Pancreas (tissue), 10 donors: ENCODE data around the gene DOK4. TPM values are rescaled to one million over a fixed set of nuclear protein-coding genes. Genes with fewer than 3 reads are reported as not detected.

Experiments
- ATAC-seq, 4 donors: fragments of 200-7000 bp; cut with Tn5 transposase; one replicate each; pipeline versions ENCODE4 v1.8.0 to v1.9.1; 2020; ENCODE audit warnings: mild to moderate bottlenecking in 4 of 4, moderate library complexity in 4 of 4
- DNase-seq, 6 donors: peaks; one replicate each; pipeline ENCODE4 v3.0.0-alpha.2; 2020
- FAIRE-seq: peaks from 2 replicates; lab custom pipeline; 2012; peaks lifted over from hg19 to GRCh38; lab: Jason Lieb, UNC
- H3K27ac ChIP-seq, 4 donors: fragments of 200-600 bp; sonication (generic); 1 replicate in 3 of 4; 2 replicates in 1 of 4; pipeline versions ENCODE4 v1.5.0 to v1.8.0; 2020
- H3K27me3 ChIP-seq, 4 donors: fragments of 200-600 bp; one replicate each; pipeline ENCODE4 v1.8.0; 2021
- H3K36me3 ChIP-seq, 3 donors: fragments of 200-600 bp; sonication (generic) in 1 of 3; one replicate each; pipeline versions ENCODE4 v1.5.0 to v1.8.0; 2020 to 2021
- H3K4me1 ChIP-seq, 3 donors: fragments of 200-600 bp; one replicate each; pipeline ENCODE4 v1.8.0; 2021
- H3K4me3 ChIP-seq, 4 donors: fragments of 200-600 bp; sonication (generic) in 2 of 4; one replicate each; pipeline versions ENCODE4 v1.5.0 to v1.8.0; 2020 to 2021
- H3K9me3 ChIP-seq, 4 donors: fragments of 200-600 bp; one replicate each; pipeline ENCODE4 v1.8.0; 2021
- CTCF ChIP-seq, 4 donors: fragments of 200-600 bp; sonication (generic) in 3 of 4; IDR thresholded peaks; one replicate each; pipeline versions ENCODE4 v1.5.0 to v1.8.0; 2021; ENCODE audit warnings: antibody characterized with exemption in 4 of 4
- WGBS, 2 donors: extraction: QIAGEN DNeasy Blood & Tissue Kit; methylation state at CpG; one replicate each; pipeline ENCODE4 v1.1.7; 2013; 5-methylcytosine and 5-hydroxymethylcytosine counted together
- intact Hi-C, 3 donors: fragments of 100-400 bp; cut with DNase I; formaldehyde crosslinking; loops; one replicate each; pipeline versions ENCODE4 v1.11.1 to v1.14.2; 2022
- polyA plus RNA-seq, 2 donors: library from polyadenylated mRNA; stranded (reverse); fragments of 200-250 nt; gene quantifications; one replicate each; pipeline ENCODE4 v1.2.3, GENCODE V29; 2013
- total RNA-seq, 6 donors: library from RNA; stranded (reverse); fragmentation: NEBNext Ultra II Directional in 4 of 6; extraction: Animal tissue kit (Norgen Biotek cat#: 25700) in 4 of 6; gene quantifications; one replicate each; pipeline versions ENCODE4 v1.2.1 to v1.2.4, GENCODE V29; 2021 to 2023
- donor health status: healthy with polysubstance abuse.
- donor health status: DM: no; HTN: no; CAD: no; lungs with moderate emphysema.
- donor health status: DM: no; HTN: no; CAD: no.
- donor health status: control.
- donor health status: control.
- donor health status: Bipolar disorder and iron deficiency.
- donor health status: DM: yes; HTN: yes; CAD: no.
- donor health status: DM: no; HTN: no; CAD: no.
- donor health status: DM: no; HTN: no; CAD: no.
- donor health status: DM: yes; HTN: yes; CAD: no.

The DOK4 gene
- total and polyA plus RNA-seq, 8 donors = 9.2 to 26.4 (median 15.5) TPM

- peaks cover 24 to 34% (median 24%) of the 10 kb centered on the region in 3 donors for H3K4me1 ChIP-seq
- no peak for DNase-seq
Measured at GRCh38 chr16:57469046-57469445, 17.2 kb downstream of the DOK4 start.

GRCh38 chr16:57468346-57468745 is 17.9 kb downstream of the DOK4 start:
- H3K4me1 ChIP-seq = peaks cover 31 to 41% (median 31%) of the 10 kb centered on the region in 3 donors
- DNase-seq = no peak
- no peak overlapping the region for H3K27ac ChIP-seq
- 88% methylated on average over 2 of the region's 2 CpGs for WGBS, 2 donors
- peaks cover 2 to 65% (median 26%) of the 10 kb centered on the region in 3 donors for H3K36me3 ChIP-seq
- no peak for TF ChIP-seq CTCF (IDR thresholded peaks at IDR 0.05)
- no peak overlapping the region for H3K4me3 ChIP-seq
- ATAC-seq = no peak
- no peaks in the 10 kb centered on the region for H3K9me3 ChIP-seq
- no peak for FAIRE-seq
- intact Hi-C loops = no loop called here
- H3K27me3 ChIP-seq = no peaks in the 10 kb centered on the region

More at GRCh38 chr16:57469046-57469445, 17.2 kb downstream of the DOK4 start:
- Histone ChIP-seq H3K36me3 (peaks cover 2 to 72% (median 26%) of the 10 kb centered on the region in 3 donors), H3K9me3 (no peaks in the 10 kb centered on the region), H3K27me3 (no peaks in the 10 kb centered on the region), H3K4me3 (no peak overlapping the region), H3K27ac (no peak overlapping the region)
- intact Hi-C loops = no loop called here
- TF ChIP-seq CTCF (IDR thresholded peaks at IDR 0.05) = no peak
- FAIRE-seq (no peak), ATAC-seq (no peak)
- WGBS, 2 donors = 91 to 96% methylated on average over 11 of the region's 11 CpGs

GRCh38 chr16:57464523-57464922 is 21.8 kb downstream of the DOK4 start:
- no peak overlapping the region for H3K4me3 ChIP-seq
- H3K36me3 ChIP-seq = peaks cover 2 to 57% (median 21%) of the 10 kb centered on the region in 3 donors
- DNase-seq (no peak), ATAC-seq (no peak), FAIRE-seq (no peak)
- 86 to 87% methylated on average over 2 of the region's 2 CpGs for WGBS, 2 donors
- H3K27ac ChIP-seq = no peak overlapping the region
- H3K9me3 ChIP-seq = no peaks in the 10 kb centered on the region
- intact Hi-C loops = no loop called here
- no peaks in the 10 kb centered on the region for H3K27me3 ChIP-seq
- TF ChIP-seq CTCF (IDR thresholded peaks at IDR 0.05) = no peak
- peaks cover 10 to 13% (median 11%) of the 10 kb centered on the region in 3 donors for H3K4me1 ChIP-seq

- Histone ChIP-seq H3K36me3 (peaks cover 0 to 57% (median 19%) of the 10 kb centered on the region in 3 donors), H3K4me3 (peak overlapping the region; percentile 70 to 95 (median 77))
Measured at GRCh38 chr16:57462978-57463362, 23.3 kb downstream of the DOK4 start.

More at GRCh38 chr16:57462978-57463362, 23.3 kb downstream of the DOK4 start:
- Histone ChIP-seq H3K4me1 (peaks cover 10 to 13% (median 11%) of the 10 kb centered on the region in 3 donors), H3K27ac (peak overlapping the region; percentile 31 to 65 (median 58)), H3K27me3 (no peaks in the 10 kb centered on the region), H3K9me3 (no peaks in the 10 kb centered on the region)
- WGBS, 2 donors = 0 to 1% methylated on average over 15 to 16 of the region's 16 CpGs
- intact Hi-C loops = no loop called here
- TF ChIP-seq CTCF (IDR thresholded peaks at IDR 0.05) = no peak
- DNase-seq (peak in 1 of 6 donors; percentile 55), ATAC-seq (peak; percentile 35 to 67 (median 56)), FAIRE-seq (no peak)
